Measurements from ENCODE around the gene PTP4A2.

GRCh38 chr1:31860581-31860980 is 77.6 kb downstream of the PTP4A2 start:
- no peak for TF ChIP-seq CTCF (IDR thresholded peaks at IDR 0.05)
- TF ChIP-seq ZFX (IDR thresholded peaks at IDR 0.05; ENCODE audit: borderline replicate concordance), result no peak

All from 22Rv1 (cell line).